HL-60 (cell line): Measurements from ENCODE around the gene DSN1.

ENCODE experiments used
- DNase-seq, 2 experiments: peaks; one replicate each; pipeline ENCODE4 v3.0.0-alpha.2; 2010 to 2020; ENCODE audit warnings: low read depth in 1 of 2, low spot score in 1 of 2
- H3K27ac ChIP-seq: fragments of 250-450 bp; sonication (Bioruptor Pico); replicated peaks from 2 replicates; pipeline ENCODE4 v1.5.1; 2020; ENCODE audit warnings: mild to moderate bottlenecking, moderate library complexity
- H3K27me3 ChIP-seq: fragments of 250-450 bp; sonication (Bioruptor Pico); 2 replicates; pipeline ENCODE4 v1.5.1; 2021; ENCODE audit warnings: mild to moderate bottlenecking, moderate library complexity; ENCODE audit not compliant: insufficient read depth, poor library complexity, severe bottlenecking
- H3K4me3 ChIP-seq: replicated peaks from 2 replicates; pipeline ENCODE4 v1.5.1; 2011; ENCODE audit warnings: mild to moderate bottlenecking, control low read depth, low read length; ENCODE audit not compliant: insufficient read depth
- CTCF ChIP-seq: IDR thresholded peaks from one replicate; pipeline ENCODE4 v1.5.1; 2011; ENCODE audit warnings: low read length, control low read depth, inconsistent platforms; ENCODE audit not compliant: insufficient read depth
- GABPA ChIP-seq: IDR thresholded peaks from 2 replicates; pipeline ENCODE4 v1.6.1; 2012; ENCODE audit warnings: low read depth
- POLR2AphosphoS5 ChIP-seq: IDR thresholded peaks from 2 replicates; pipeline ENCODE4 v1.6.1; 2012; ENCODE audit warnings: low read depth
- REST ChIP-seq: IDR thresholded peaks from 2 replicates; pipeline ENCODE4 v1.6.1; 2012; ENCODE audit warnings: low read depth; ENCODE audit not compliant: insufficient replicate concordance
- SPI1 ChIP-seq: IDR thresholded peaks from 2 replicates; pipeline ENCODE4 v1.6.1; 2012; ENCODE audit warnings: low read depth, mild to moderate bottlenecking, borderline replicate concordance
- long read RNA-seq: library from polyadenylated mRNA; unstranded; transcript quantifications from one replicate; pipeline ENCODE4 v2.0.0, GENCODE V29; 2020

Gene DSN1
- long read RNA-seq, transcript DSN1-204 (11 exons, 2,441 nt) = minor isoform, 11 of 437 reads
- long read RNA-seq, transcript DSN1-209 (10 exons, 2,447 nt) = minor isoform, 8 of 437 reads
- long read RNA-seq, transcript DSN1-207 (10 exons, 2,129 nt) = minor isoform, 97 of 437 reads
- long read RNA-seq, transcript DSN1-203 (11 exons, 2,233 nt) = major isoform, 139 of 437 reads
- long read RNA-seq, partial matches to known transcripts = 30 of 437 reads
- long read RNA-seq, other reads (novel, unspliced or antisense) = 145 of 437 reads

- peak within 1 kb of the TSS; percentile 68 for H3K4me3 ChIP-seq
- H3K27me3 ChIP-seq = no peaks in the 10 kb centered on the region
- peak within 1 kb of the TSS; percentile 87 for H3K27ac ChIP-seq
- TF ChIP-seq SPI1 (no peak), POLR2AphosphoS5 (peak; percentile 53; the same call in 1 of the 2 replicates), CTCF (no peak), GABPA (no peak), REST (no peak)
- DNase-seq = peak; percentile 94 to 98
These were observed at the start of gene DSN1 for GRCh38 chr20:36773597-36774390. Gene DSN1, minus strand, starts transcription at chr20:36773763. Its CDS starts 2,305 bp downstream, at chr20:36771458.

- TF ChIP-seq POLR2AphosphoS5 (no peak), GABPA (no peak), SPI1 (no peak), REST (no peak), CTCF (no peak)
- Histone ChIP-seq H3K27ac (no peak overlapping the region), H3K27me3 (no peaks in the 10 kb centered on the region), H3K4me3 (no peak overlapping the region)
- DNase-seq = no peak
These were observed 49.6 kb upstream of the DSN1 start for GRCh38 chr20:36823121-36823520.

GRCh38 chr20:36821964-36822437 is 48.4 kb upstream of the DSN1 start:
- Histone ChIP-seq H3K4me3 (no peak overlapping the region), H3K27me3 (no peaks in the 10 kb centered on the region), H3K27ac (no peak overlapping the region)
- TF ChIP-seq SPI1 = no peak
- no peak for DNase-seq

- H3K4me3 ChIP-seq = no peak overlapping the region
- TF ChIP-seq CTCF (no peak), GABPA (no peak), SPI1 (no peak), REST (no peak), POLR2AphosphoS5 (no peak)
- H3K27ac ChIP-seq = no peak overlapping the region
- no peaks in the 10 kb centered on the region for H3K27me3 ChIP-seq
- no peak for DNase-seq
These were observed 47.4 kb upstream of the DSN1 start for GRCh38 chr20:36820928-36821327.
